ENCODE data around the gene LOXHD1.

GRCh38 chr18:46447792-46448191 lies 209.2 kb downstream of the LOXHD1 start:
- TF ChIP-seq, protein P1, sequence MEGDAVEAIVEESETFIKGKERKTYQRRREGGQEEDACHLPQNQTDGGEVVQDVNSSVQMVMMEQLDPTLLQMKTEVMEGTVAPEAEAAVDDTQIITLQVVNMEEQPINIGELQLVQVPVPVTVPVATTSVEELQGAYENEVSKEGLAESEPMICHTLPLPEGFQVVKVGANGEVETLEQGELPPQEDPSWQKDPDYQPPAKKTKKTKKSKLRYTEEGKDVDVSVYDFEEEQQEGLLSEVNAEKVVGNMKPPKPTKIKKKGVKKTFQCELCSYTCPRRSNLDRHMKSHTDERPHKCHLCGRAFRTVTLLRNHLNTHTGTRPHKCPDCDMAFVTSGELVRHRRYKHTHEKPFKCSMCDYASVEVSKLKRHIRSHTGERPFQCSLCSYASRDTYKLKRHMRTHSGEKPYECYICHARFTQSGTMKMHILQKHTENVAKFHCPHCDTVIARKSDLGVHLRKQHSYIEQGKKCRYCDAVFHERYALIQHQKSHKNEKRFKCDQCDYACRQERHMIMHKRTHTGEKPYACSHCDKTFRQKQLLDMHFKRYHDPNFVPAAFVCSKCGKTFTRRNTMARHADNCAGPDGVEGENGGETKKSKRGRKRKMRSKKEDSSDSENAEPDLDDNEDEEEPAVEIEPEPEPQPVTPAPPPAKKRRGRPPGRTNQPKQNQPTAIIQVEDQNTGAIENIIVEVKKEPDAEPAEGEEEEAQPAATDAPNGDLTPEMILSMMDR (IDR thresholded peaks at IDR 0.05), result no peak
- TF ChIP-seq ZFX (IDR thresholded peaks at IDR 0.05; ENCODE audit: borderline replicate concordance), result no peak
